HL-60 (cell line): Measurements from ENCODE around the gene THPO.

Experiments used
- CTCF ChIP-seq: IDR thresholded peaks from one replicate; pipeline ENCODE4 v1.5.1; 2011; ENCODE audit warnings: low read length, control low read depth, inconsistent platforms; ENCODE audit not compliant: insufficient read depth
- GABPA ChIP-seq: IDR thresholded peaks from 2 replicates; pipeline ENCODE4 v1.6.1; 2012; ENCODE audit warnings: low read depth
- POLR2AphosphoS5 ChIP-seq: IDR thresholded peaks from 2 replicates; pipeline ENCODE4 v1.6.1; 2012; ENCODE audit warnings: low read depth
- REST ChIP-seq: IDR thresholded peaks from 2 replicates; pipeline ENCODE4 v1.6.1; 2012; ENCODE audit warnings: low read depth; ENCODE audit not compliant: insufficient replicate concordance

GRCh38 chr3:184377882-184378445 is at the start of gene THPO:
- TF ChIP-seq POLR2AphosphoS5 = no peak
- TF ChIP-seq CTCF = no peak
- TF ChIP-seq REST = no peak
- TF ChIP-seq GABPA = no peak
